ENCODE results near the gene EYA3. TPM values are rescaled to one million over a fixed set of nuclear protein-coding genes. Genes with fewer than 3 reads are reported as not detected.
A peak's percentile ranks its signal among the peaks of the same experiment; 100 is the strongest.

EYA3 gene
- total and polyA plus RNA-seq, 10 of the 15 experiments (the other 5 are each of a cell fraction or from before 2014, with no cell fraction given), result 13.0 to 46.6 (median 23.4) TPM

DNA sequence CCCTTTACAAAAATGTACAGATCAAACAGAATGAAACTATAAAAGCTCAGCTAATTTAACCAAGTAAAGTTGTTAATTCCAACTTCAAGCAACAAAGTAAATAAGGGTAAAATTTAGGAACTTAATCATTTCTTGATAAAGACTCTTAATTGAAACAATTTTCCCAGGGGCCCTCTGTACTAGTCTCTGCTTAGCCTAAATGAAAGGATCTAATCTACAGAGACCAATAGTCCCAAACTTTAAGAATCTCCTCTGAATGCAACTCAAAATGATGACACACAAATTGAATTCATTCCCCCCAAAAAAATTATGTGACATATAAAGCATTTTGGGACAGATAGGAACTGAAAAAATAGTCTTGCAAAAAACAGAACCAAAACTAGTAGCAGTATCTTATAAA lies 16.6 kb downstream of the EYA3 start:
- Histone ChIP-seq H3K27ac (ENCODE audit: control insufficient read depth, insufficient read depth) (peak overlapping the region; percentile 22; the same call in 1 of the 2 replicates), H2AFZ (ENCODE audit: control insufficient read depth, low read depth, low read length) (no peak overlapping the region), H3K4me1 (ENCODE audit: control insufficient read depth, insufficient read depth, low read length) (peaks cover 51% of the 10 kb centered on the region), H3K9ac (ENCODE audit: control insufficient read depth, insufficient read depth, low read length) (no peak overlapping the region), H3K4me2 (ENCODE audit: control insufficient read depth, insufficient read depth) (peak overlapping the region; percentile 44; the same call in 1 of the 2 replicates), H3K4me3 (0 out of 2 replicates have a peak overlapping the region, but pooled peaks have one; percentile 8), H3K79me2 (ENCODE audit: control insufficient read depth, insufficient read depth, low read length) (peaks cover 66% of the 10 kb centered on the region), H3K36me3 (ENCODE audit: control insufficient read depth in 2 of 2, insufficient read depth in 2 of 2, low read length in 1 of 2) (peaks cover 0 to 2% of the 10 kb centered on the region in 2 experiments; a peak in 1 of 4 replicates), H3K27me3 (replicated peaks in 1 of 2; ENCODE audit: control insufficient read depth in 2 of 2, insufficient read depth in 2 of 2, low read length in 1 of 2) (no peaks in the 10 kb centered on the region), H3K9me3 (replicated peaks; ENCODE audit: control insufficient read depth, insufficient read depth, low read length) (peaks cover 5% of the 10 kb centered on the region), H4K20me1 (ENCODE audit: control insufficient read depth, insufficient read depth) (no peaks in the 10 kb centered on the region)
- POLR2A ChIA-PET, result interaction anchor here (0.8 to 2.1 kb wide), 3 partner anchors 10 to 14 kb away, joined by 3 to 6 read pairs (median 4); no protein-coding TSS in a partner anchor
- in situ Hi-C loops (cut with MboI), result no loop called here
- CTCF ChIA-PET, result interaction anchor here (0.6 to 1.7 kb wide), 2 partner anchors 15 to 43 kb away, joined by 5 read pairs; no protein-coding TSS in a partner anchor
- RAD21 ChIA-PET (ENCODE audit: unreplicated experiment), result interaction anchor here (1.0 to 1.6 kb wide), 9 partner anchors 10 to 43 kb away, joined by 3 to 8 read pairs (median 3); partner anchors contain the start of gene EYA3
- intact Hi-C loops (cut with micrococcal nuclease; ENCODE audit: unreplicated experiment), result no loop called here
- BruUV-seq (replicated peaks), result no TSS peak
- peak; percentile 31 for ATAC-seq
- FAIRE-seq, result no peak
- SMC1A ChIA-PET (ENCODE audit: uncharacterized antibody, unreplicated experiment), result interaction anchor here (1.0 to 4.0 kb wide), 12 partner anchors 7 to 128 kb away, joined by 3 to 44 read pairs (median 4); partner anchors contain the start of gene EYA3
- no peak for DNase-seq (ENCODE audit: low read depth, low spot score)
- no peak for TF ChIP-seq NRF1 (conservative IDR thresholded peaks at IDR 0.05; ENCODE audit: low read depth, low read length)
- 0 out of 2 replicates have a peak, but pooled peaks have one; percentile 23 for TF ChIP-seq PAX8 (IDR thresholded peaks at IDR 0.05)
- peak; percentile 44; the same call in 1 of the 2 replicates for TF ChIP-seq NFIC (IDR thresholded peaks at IDR 0.05; ENCODE audit: low read depth, low read length)
- TF ChIP-seq CEBPB (IDR thresholded peaks at IDR 0.05; ENCODE audit: borderline replicate concordance in 1 of 2, low read depth in 2 of 2, low read length in 2 of 2), result no peak
- no peak for TF ChIP-seq SREBF1 (IDR thresholded peaks at IDR 0.05; ENCODE audit: low read length)
- no peak for TF ChIP-seq CREM (IDR thresholded peaks at IDR 0.05; ENCODE audit: low read depth)
- no peak for TF ChIP-seq HDAC2 (IDR thresholded peaks at IDR 0.05)
- TF ChIP-seq, protein P1, sequence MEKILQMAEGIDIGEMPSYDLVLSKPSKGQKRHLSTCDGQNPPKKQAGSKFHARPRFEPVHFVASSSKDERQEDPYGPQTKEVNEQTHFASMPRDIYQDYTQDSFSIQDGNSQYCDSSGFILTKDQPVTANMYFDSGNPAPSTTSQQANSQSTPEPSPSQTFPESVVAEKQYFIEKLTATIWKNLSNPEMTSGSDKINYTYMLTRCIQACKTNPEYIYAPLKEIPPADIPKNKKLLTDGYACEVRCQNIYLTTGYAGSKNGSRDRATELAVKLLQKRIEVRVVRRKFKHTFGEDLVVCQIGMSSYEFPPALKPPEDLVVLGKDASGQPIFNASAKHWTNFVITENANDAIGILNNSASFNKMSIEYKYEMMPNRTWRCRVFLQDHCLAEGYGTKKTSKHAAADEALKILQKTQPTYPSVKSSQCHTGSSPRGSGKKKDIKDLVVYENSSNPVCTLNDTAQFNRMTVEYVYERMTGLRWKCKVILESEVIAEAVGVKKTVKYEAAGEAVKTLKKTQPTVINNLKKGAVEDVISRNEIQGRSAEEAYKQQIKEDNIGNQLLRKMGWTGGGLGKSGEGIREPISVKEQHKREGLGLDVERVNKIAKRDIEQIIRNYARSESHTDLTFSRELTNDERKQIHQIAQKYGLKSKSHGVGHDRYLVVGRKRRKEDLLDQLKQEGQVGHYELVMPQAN (conservative IDR thresholded peaks at IDR 0.05), result no peak
- TF ChIP-seq, protein P2, sequence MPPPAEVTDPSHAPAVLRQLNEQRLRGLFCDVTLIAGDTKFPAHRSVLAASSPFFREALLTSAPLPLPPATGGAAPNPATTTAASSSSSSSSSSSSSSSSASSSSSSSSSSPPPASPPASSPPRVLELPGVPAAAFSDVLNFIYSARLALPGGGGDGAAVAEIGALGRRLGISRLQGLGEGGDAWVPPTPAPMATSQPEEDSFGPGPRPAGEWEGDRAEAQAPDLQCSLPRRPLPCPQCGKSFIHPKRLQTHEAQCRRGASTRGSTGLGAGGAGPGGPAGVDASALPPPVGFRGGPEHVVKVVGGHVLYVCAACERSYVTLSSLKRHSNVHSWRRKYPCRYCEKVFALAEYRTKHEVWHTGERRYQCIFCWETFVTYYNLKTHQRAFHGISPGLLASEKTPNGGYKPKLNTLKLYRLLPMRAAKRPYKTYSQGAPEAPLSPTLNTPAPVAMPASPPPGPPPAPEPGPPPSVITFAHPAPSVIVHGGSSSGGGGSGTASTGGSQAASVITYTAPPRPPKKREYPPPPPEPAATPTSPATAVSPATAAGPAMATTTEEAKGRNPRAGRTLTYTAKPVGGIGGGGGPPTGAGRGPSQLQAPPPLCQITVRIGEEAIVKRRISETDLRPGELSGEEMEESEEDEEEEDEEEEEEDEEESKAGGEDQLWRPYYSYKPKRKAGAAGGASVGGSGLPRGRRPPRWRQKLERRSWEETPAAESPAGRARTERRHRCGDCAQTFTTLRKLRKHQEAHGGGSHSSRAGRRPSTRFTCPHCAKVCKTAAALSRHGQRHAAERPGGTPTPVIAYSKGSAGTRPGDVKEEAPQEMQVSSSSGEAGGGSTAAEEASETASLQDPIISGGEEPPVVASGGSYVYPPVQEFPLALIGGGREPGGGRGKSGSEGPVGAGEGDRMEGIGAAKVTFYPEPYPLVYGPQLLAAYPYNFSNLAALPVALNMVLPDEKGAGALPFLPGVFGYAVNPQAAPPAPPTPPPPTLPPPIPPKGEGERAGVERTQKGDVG (CRISPR knock-in tag; IDR thresholded peaks at IDR 0.05), result no peak
- no peak for TF ChIP-seq SMC3 (IDR thresholded peaks at IDR 0.05; ENCODE audit: borderline replicate concordance, low read length)
- TF ChIP-seq, protein P3, sequence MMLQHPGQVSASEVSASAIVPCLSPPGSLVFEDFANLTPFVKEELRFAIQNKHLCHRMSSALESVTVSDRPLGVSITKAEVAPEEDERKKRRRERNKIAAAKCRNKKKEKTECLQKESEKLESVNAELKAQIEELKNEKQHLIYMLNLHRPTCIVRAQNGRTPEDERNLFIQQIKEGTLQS (IDR thresholded peaks at IDR 0.05; ENCODE audit: borderline replicate concordance, extremely low read depth, low read depth, low read length), result no peak
- no peak for TF ChIP-seq ZBED1 (IDR thresholded peaks at IDR 0.05; ENCODE audit: borderline replicate concordance)
- TF ChIP-seq SUZ12 (IDR thresholded peaks at IDR 0.05; ENCODE audit: unreplicated experiment), result no peak
- no peak for TF ChIP-seq STAT1 (conservative IDR thresholded peaks at IDR 0.05)
- TF ChIP-seq PAX5 (IDR thresholded peaks at IDR 0.05; ENCODE audit: borderline replicate concordance, low read depth, low read length), result no peak
- TF ChIP-seq SUPT20H (IDR thresholded peaks at IDR 0.05; ENCODE audit: borderline replicate concordance, control insufficient read depth, low read depth, low read length), result no peak
- no peak for TF ChIP-seq ZNF622 (IDR thresholded peaks at IDR 0.05)
- TF ChIP-seq NR2C2 (IDR thresholded peaks at IDR 0.05; ENCODE audit: borderline replicate concordance, control insufficient read depth, insufficient read length, low read depth), result no peak
- TF ChIP-seq TCF3 (IDR thresholded peaks at IDR 0.05; ENCODE audit: borderline replicate concordance, insufficient read depth, low read depth, low read length), result no peak
- no peak for TF ChIP-seq ZSCAN29 (IDR thresholded peaks at IDR 0.05)
